ENCODE results near the gene MYO16.

DNA sequence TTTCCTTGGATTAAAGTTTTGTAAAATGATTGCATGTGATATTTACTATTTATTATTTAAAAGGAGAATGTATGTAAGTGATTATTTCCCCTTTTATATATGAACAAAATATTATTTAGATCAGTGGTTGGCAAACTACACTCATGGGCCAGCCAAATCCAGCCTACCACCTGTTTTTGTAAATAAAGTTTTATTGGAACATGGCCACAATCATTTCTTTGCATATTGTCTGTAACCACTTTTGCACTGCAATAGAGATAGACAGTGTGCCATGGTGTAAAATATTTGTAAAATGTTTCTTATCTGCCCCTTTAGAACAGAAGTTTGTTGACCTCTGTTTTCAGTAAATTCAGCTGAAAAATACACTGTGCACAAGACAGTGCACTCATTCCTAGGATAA, 426.4 kb downstream of the MYO16 start:
- TF ChIP-seq CTCF (IDR thresholded peaks at IDR 0.05) = no peak
- no peak for TF ChIP-seq POLR2A (IDR thresholded peaks at IDR 0.05)

All from ovary (tissue), 3 donors.